Measurements from ENCODE around the gene MED29. TPM values are rescaled to one million over a fixed set of nuclear protein-coding genes. Genes with fewer than 3 reads are reported as not detected.

The MED29 gene
- total and polyA plus RNA-seq, 2 of the 13 experiments (the other 11 are each of a cell fraction or from before 2014, with no cell fraction given) = 14.0 to 19.7 TPM

- TF ChIP-seq ZNF496 (CRISPR knock-in tag; IDR thresholded peaks at IDR 0.05; ENCODE audit: insufficient replicate concordance) (no peak), MLXIP (CRISPR knock-in tag; IDR thresholded peaks at IDR 0.05; ENCODE audit: borderline replicate concordance) (no peak), TBP (CRISPR knock-in tag; IDR thresholded peaks at IDR 0.05) (no peak), E2F1 (CRISPR knock-in tag; IDR thresholded peaks at IDR 0.05) (no peak), ZNF24 (IDR thresholded peaks at IDR 0.05) (no peak), FOSL2 (CRISPR knock-in tag; IDR thresholded peaks at IDR 0.05) (peak; percentile 46; the same call in 1 of the 2 replicates), ZNF629 (CRISPR knock-in tag; conservative IDR thresholded peaks at IDR 0.05) (no peak), ZNF276 (CRISPR knock-in tag; IDR thresholded peaks at IDR 0.05; ENCODE audit: low read depth) (0 out of 2 replicates have a peak, but pooled peaks have one; percentile 37), ZSCAN29 (CRISPR knock-in tag; conservative IDR thresholded peaks at IDR 0.05) (no peak), ZNF138 (CRISPR knock-in tag; IDR thresholded peaks at IDR 0.05; ENCODE audit: low read depth) (no peak), ZNF713 (CRISPR knock-in tag; IDR thresholded peaks at IDR 0.05) (no peak), ZNF468 (CRISPR knock-in tag; IDR thresholded peaks at IDR 0.05) (no peak), RERE (CRISPR knock-in tag; IDR thresholded peaks at IDR 0.05; ENCODE audit: low read depth) (no peak)
- TF ChIP-seq, protein P1, sequence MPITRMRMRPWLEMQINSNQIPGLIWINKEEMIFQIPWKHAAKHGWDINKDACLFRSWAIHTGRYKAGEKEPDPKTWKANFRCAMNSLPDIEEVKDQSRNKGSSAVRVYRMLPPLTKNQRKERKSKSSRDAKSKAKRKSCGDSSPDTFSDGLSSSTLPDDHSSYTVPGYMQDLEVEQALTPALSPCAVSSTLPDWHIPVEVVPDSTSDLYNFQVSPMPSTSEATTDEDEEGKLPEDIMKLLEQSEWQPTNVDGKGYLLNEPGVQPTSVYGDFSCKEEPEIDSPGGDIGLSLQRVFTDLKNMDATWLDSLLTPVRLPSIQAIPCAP (CRISPR knock-in tag; IDR thresholded peaks at IDR 0.05; ENCODE audit: low read depth) = no peak
Measured at GRCh38 chr19:39445196-39446111, 54.3 kb downstream of the MED29 start, which contains the start of gene SUPT5H (continued).

All from HepG2 (cell line).